HG02884 (cell line): Measurements from ENCODE around the gene BAIAP3.

Experiments used
- ATAC-seq: cut with Tn5 transposase; IDR thresholded peaks from one replicate; pipeline ENCODE4 v1.9.1; 2021; ENCODE audit warnings: mild to moderate bottlenecking, moderate library complexity; ENCODE audit not compliant: unreplicated experiment

The BAIAP3 gene

GRCh38 chr16:1332618-1333148 lies 762 bp upstream of the BAIAP3 start:
- ATAC-seq: no peak

DNA sequence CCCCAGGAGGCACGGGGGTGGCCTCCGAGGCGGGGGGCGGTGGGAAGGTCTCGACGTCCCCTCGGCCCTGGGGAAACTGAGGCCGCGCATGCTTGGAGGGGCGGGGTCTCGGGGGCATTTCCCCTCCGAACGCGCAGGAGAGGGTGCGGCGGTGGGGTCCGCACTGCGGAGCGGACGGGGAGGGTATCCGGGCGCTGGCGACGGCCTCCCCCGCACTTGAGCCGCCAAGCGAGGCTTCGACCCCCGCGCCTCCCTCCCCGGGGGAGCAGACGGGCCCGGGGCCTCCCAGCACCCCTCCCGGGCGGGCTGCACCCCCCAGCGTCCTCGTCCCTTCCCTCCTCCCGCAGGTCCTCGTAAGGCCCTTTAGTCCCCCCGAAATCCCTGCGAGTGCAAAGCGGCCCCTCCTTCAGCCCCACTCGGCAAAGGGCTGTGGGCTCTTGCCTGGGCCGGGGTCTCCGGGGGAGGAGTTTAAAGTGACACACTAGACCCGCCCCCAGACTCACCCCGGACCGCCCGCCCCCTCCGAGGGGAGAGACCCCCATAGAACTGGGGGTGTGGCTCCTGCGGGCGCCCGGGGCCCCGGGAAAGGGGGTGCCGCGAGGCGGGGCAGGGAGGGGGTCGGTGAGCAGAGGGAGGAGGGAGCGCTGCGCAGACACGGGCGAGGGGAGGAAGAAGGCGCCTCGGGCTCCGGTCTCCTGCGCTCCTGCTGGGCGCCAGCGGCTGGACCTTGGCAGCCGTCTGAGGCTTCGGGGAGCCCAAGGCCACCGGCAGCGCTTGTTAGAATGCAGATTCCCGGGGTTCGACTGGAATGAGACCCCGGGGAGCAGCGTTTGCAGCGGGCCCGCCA lies 632 bp downstream of the BAIAP3 start:
- no peak for ATAC-seq

DNA sequence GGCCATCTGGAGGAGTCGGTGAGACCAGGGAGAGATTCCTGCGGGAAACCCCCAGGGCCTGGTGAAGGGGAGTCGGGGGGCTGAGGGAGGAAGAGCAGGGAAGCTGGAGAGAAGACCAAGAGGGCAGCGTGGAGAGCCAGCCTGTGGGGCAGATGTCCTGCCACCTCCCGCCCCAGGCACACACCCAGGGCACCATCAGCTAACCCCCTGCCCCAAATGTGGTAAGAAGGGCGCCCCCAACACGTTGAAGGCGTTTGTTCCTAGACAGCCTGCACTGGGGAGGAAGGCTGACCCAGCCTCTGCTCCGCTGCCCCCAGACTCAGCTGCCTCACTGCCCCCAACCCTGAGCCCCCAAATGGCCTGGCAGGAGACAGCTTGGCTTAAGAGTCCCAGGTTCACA lies 1.3 kb downstream of the BAIAP3 start:
- ATAC-seq: no peak

- ATAC-seq: no peak
Observed at GRCh38 chr16:1335211-1335971, 1.9 kb downstream of the BAIAP3 start.

GRCh38 chr16:1335996-1336395 lies 2.6 kb downstream of the BAIAP3 start:
- ATAC-seq: no peak

DNA sequence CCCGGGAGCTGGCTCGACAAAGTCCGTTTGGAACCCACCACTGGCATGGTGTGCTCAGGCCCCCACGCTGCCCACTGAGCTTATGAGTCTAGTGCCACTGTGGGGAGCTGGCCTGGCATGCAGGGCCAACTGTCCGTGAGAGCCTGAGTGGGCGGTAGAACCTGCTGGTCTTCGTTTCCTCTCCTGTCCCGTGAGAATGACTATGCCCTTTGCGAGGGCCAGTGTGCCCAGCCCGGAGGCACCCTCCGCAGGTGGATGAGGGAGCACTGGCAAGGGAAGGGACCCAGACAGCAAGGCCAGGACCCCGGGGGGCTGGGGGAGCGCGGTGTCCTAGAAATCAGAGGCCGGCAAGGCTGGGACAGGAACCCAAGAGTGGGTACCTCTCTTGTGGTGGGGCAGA lies 3.2 kb downstream of the BAIAP3 start:
- ATAC-seq: no peak

DNA sequence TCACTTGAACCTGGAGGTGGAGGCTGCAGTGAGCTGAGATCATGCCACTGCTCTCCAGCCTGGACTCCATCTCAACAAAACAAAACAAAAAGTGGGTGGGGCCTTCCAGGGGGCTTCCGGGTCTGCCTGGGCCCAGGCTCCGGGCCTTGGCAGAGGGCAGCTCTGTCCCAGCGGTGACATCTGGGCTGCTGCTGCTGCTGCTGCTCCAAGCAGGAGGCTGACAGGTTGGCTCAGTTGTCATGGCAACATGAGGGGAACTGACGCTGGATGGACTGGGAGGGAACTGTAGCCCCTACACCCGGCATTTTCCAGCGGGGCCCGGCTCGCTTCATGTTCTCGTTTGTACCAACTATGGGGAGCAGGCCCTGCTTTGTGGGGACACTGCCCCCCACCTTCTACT lies 4.0 kb downstream of the BAIAP3 start:
- ATAC-seq: no peak

GRCh38 chr16:1338119-1338730 lies 4.8 kb downstream of the BAIAP3 start:
- ATAC-seq: no peak

GRCh38 chr16:1338855-1339675 lies 5.6 kb downstream of the BAIAP3 start:
- no peak for ATAC-seq

GRCh38 chr16:1340730-1341494 lies 7.5 kb downstream of the BAIAP3 start:
- ATAC-seq: no peak

- ATAC-seq: no peak
Observed at GRCh38 chr16:1341495-1342420, 8.3 kb downstream of the BAIAP3 start.

DNA sequence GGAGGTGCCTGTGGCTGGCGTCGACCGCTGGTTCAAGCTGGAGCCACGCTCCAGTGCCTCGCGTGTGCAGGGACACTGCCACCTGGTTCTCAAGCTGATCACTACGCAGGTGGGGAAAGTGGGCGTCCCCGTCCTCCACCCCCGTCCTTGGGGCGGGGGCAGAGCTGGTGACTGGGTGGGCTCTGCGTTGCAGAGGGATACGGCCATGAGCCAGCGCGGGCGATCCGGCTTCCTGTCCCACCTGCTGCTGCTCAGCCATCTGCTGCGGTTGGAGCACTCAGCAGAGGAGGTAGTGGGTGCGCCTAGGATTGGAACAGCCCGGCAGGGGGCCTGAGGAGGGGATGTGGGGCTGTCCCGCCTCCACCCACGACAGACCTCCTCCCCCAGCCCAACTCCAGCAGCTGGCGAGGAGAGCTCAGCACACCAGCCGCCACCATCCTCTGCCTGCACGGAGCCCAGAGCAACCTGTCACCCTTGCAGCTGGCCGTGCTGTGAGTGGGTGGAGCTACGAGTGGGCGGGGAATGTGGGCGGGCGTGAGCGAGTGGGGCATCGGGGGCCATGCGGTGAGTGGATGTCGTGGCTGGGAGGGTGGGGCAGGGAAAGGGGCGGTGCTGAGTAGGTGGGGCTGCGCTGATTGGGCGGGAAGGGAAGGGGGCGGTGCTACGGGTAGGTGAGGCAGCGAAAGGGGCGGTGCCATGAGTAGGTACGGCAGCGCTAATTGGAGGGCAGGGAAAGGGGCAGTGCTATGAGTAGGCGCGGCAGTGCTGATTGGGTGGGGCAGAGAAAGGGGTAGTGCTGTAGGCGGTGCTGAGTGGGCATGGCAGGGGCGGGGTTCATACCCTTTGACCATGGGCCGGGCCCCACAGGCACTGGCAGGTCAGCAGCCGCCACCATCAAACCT lies 9.3 kb downstream of the BAIAP3 start:
- peak; percentile 83 for ATAC-seq

- ATAC-seq: no peak
Observed at GRCh38 chr16:1343428-1344242, 10.2 kb downstream of the BAIAP3 start.

GRCh38 chr16:1344499-1344898 lies 11.1 kb downstream of the BAIAP3 start:
- ATAC-seq: no peak

GRCh38 chr16:1345087-1345486 lies 11.6 kb downstream of the BAIAP3 start:
- no peak for ATAC-seq

DNA sequence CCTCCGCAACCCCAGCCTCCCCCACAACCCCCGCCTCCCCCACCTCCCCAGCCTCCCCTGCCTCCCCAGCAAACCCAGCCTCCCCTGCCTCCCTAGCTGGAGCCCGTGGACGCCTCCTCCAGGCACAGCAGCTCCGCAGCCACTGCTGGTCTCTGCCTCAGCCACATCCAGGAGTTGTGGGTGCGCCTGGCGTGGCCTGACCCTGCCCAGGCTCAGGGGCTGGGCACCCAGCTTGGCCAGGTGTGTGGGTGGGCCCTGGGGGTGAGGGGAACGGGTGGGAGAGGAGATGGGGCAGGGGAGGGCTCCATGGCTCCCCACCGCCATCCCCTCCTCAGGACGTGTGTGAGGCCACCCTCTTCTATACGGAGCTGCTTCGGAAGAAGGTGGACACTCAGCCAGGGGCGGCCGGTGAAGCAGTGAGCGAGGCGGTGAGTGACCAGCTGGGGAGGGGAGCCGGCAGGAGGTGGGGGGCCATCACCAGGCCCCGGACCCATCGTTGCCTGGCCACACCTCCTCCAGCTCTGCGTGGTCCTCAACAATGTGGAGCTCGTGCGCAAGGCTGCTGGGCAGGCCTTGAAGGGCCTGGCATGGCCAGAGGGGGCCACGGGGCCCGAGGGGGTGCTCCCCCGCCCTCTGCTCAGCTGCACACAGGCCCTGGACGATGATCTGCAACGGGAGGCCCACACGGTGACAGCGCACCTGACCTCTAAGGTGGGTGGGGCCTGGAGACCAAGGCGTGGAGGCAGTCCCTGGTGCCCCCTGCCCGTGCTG lies 12.4 kb downstream of the BAIAP3 start:
- ATAC-seq: no peak
